ENCODE measurements around the gene GRIK4. TPM values are rescaled to one million over a fixed set of nuclear protein-coding genes. Genes with fewer than 3 reads are reported as not detected.

GRIK4 gene
- total RNA-seq, 1 experiment from 2014 or later, result not detected

- DNase-seq (ENCODE audit: low read depth), result no peak
Measured at GRCh38 chr11:120510406-120511115, 987 bp upstream of the GRIK4 start.

- no peak for DNase-seq (ENCODE audit: low read depth)
Measured at GRCh38 chr11:120511820-120512738, 531 bp downstream of the GRIK4 start.

DNA sequence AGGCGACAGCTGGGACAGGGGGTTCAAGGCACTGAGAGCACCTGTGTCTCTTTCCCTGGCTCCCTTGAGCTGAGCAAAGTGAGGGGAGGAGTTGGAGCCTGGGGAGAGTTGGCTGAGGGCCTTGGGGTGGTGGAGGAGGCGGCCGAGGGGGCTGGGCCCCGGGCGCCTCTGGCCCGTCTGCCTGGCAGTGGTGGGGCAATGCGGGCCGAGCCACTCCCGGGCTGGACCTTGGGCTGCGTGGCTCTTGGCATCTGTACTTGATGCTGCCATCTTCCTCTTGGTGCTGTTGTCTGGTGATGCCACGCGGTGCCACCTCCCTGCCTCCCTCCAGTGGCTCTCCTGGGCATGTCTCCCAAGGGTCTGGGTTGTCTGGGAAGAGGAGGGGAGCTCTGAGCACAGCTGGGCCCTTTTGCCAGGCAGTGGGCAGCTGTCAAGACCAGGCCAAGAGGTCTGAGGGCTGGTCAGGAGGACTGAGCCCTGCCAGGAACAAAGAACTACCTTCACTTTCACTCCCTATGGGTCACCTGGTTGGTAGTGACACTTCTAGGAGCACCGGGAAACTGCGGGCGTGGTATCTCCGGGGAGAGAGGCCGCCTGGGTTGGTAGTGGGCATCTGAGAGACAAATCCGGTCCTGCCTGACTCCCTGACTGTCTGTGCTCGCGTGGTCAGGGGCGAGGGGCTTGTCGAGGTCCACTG, 1.3 kb downstream of the GRIK4 start:
- DNase-seq (ENCODE audit: low read depth), result no peak

DNA sequence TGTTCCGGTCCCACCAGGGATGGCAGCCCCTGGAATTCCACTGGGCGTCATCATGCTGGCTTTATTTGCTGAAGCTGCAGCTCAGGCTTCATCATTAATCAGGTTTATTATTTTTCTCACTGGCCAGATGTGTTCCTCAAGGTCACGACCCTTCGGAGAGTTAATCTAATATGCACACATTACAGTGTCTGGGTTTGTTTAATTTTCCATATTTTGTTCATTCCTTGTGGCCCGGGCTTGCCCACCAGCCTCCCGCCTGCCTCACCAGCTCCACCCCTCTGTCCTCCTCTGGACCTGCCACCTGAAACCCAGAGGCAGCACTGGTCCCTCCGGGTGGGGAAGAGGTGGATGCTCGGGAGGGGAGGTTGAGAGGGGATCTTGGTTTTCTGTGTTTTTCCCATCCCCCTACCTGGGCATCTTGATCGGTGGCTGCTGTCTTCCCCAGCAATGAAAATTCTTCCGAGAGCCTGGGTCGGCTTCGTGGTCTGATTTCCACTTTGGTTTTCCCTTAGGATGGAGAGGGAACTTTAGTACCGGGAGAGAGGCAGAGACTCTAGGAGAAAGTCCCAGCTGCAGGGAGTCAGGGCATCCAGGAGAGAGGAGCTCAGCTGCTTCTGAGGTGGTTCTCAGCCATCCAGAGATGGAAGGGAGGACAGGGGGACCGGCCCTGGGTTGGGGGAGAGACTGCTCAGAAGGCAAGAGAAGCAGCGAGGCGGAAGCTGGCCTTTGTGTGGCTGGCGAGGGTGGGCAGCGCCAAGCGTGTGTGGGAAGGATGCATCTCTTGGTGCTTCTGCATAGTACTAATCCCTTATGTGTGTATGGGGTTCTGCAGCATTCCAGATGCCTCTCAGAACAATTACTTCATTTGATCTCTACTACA, 2.1 kb downstream of the GRIK4 start:
- DNase-seq (ENCODE audit: low read depth), result no peak

DNA sequence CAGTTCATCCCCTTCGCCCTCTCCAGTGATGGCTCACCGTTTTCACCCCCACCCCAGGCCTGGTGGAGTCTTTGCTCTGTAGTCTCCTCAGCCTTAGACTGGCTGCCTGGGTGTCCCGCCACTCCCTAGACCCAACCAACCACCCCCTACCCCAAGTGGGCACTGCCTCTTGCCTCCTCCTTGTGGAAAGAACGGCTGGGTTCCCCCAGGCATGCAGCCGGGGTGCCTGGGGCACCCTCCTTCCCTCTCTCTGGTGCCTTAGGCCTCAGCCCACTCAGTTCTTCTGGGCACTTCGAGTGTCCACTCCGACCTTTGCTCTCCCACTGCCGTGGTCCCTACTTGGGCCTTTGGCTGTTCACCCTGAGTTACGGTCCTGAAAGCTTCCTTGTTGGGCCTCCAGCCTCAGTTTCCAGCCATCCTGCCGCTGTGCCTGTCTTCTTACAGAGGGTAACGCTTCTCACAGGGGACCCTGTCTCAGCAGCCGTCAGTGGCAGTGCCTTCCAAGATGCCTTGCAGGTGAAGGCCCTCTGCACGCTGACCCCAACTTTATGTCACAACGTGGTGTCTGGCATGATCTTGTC, 3.1 kb downstream of the GRIK4 start:
- no peak for DNase-seq (ENCODE audit: low read depth)

DNA sequence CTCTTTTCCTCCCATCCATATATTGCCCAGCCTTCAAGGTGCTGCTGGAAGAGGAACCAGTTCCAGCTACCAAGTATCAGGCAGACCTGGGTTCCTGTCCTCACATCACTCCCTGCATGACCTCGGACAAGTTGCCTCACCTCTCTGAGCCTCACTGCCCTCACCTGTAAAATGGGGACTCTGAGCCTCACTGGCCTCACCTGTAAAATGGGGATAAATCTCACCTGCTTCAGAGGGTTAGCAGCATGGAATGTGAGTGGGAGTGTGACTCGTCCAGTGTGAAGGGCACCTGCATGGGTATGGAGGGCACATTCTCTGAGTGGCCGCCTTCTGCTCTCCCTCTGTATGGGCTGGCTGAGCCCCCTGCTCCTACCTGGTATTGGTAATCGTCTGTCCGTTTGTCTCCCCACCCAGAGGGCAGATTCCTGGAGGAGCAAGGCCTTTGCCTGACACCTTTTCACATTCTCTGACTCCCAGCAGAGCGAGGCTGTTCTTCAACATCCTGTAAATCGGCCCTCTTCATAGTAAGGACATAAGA, 3.7 kb downstream of the GRIK4 start:
- no peak for DNase-seq (ENCODE audit: low read depth)

DNA sequence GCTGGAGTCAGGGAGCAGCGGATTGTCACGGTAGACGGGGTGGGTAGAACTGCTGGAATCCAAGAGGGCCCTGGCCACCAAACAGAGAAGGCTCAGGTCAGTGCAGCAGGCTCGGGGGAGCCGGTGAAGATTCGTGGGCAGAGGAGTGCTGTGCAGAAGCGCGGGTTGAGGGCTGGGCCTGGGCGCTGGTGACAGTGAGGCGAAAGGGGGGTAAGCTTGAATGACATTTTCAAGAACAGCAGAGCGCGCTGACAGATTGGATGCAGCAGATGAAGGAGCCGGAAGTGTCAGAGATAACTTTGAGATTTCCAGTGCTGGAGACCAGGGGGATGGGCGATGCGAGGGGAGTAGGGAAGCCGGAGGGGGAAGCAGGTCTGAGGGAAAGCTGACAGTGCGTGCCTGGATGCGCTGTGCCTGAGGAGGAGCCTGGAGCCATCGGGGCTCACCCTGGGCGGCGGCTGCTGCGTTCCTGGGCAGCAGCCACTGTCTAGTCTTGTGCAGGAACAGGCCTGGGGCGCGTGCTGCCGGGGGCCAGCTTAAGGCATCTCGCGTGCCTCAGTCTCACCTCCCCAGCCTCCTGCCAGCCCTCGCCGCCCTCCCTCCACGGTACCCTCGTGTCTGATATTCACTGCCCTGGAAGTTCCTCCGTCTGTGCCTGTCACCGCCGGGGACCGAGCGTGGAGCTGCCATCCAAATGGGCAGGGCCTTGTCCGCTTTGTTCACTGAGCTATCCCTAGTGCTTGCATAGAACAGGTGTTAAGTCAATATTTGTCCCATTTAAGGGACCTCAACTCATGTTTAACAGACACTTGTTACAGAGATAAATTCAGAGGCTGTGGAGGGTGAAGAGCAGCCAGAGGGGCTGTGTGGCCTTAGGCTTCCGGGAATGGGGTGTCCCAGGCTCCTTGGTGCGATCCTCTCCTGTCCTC, 5.2 kb downstream of the GRIK4 start:
- DNase-seq (ENCODE audit: low read depth), result no peak

GRCh38 chr11:120517390-120517761, 5.8 kb downstream of the GRIK4 start:
- peak; percentile 77 for DNase-seq (ENCODE audit: low read depth)

DNA sequence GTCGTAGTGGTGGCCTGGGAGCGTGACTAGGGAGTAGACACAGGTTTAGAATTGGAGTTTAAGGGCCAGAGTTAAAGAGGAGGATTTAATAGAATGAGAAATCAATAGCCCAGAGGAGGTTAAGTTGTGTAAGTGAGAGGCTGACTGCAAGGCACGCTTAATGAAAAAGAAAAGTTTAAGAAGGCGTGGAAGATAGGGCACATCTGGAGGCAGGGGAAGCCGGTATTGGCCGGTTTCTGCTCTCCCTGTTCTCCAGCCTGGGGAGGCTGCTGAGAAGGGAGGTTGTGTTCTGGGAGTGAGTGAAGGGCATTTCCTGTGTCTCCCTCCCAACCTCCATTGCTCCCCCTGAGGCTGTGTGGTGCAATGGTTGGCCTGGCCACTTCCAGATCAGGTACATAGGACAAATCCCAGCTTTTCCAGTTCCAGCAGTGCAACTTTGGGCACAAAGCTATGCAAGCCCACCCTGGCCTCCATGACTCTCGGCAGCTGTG, 6.3 kb downstream of the GRIK4 start:
- DNase-seq (ENCODE audit: low read depth), result peak; percentile 15

DNA sequence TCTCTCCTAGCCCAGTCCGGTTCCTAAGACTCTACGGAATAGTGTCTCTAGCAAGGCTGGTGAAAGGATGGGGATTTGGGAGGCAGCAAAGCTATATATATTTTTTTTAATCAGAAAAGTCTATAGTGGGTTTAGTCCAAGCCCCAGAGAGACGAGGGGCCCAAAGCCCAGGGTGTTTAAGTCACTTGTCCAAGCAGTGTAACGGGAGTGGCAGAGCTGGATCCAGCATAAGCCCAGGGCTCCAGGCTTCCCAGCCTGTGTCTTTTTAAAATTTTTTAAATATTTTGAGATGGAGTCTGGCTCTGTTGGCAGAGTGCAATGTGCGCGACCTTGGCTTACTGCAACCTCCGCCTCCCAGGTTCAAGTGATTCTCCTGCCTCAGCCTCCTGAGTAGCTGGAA, 6.8 kb downstream of the GRIK4 start:
- no peak for DNase-seq (ENCODE audit: low read depth)

GRCh38 chr11:120519474-120519873, 7.9 kb downstream of the GRIK4 start:
- DNase-seq (ENCODE audit: low read depth), result no peak

DNA sequence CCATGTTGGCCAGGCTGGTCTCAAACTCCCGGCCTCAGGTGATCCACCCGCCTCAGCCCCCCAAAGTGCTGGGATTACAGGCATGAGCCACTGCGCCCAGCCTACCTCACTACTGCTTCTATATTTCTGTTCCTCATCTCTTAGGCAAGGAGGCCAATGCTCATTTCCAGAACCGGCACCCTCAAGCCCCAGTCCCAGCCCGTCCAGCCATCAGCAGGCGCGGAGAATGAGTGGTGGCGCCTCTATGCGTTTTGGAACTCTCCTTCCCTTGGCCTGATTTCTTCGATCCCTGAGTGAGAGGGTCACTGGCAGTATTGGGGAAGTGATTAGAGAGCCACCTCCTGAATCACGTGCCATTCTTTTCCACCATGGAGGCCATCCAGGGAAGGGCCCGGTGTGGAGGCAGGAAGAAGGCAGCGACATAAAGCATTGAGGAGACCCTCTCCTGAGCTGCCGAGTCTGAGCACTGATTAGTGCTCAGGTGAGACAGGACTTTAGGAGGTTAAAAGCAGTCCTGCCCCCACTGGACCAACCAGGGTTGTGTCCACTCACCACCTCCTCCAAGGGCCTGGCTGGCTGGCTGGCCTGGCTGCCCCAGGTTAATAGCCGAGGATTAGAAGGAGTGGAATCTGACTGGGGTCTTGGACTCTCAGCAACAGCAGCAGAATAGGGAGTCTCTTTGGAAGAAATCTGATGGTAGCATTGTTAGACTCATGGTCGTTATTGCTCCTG, 8.7 kb downstream of the GRIK4 start:
- no peak for DNase-seq (ENCODE audit: low read depth)

DNA sequence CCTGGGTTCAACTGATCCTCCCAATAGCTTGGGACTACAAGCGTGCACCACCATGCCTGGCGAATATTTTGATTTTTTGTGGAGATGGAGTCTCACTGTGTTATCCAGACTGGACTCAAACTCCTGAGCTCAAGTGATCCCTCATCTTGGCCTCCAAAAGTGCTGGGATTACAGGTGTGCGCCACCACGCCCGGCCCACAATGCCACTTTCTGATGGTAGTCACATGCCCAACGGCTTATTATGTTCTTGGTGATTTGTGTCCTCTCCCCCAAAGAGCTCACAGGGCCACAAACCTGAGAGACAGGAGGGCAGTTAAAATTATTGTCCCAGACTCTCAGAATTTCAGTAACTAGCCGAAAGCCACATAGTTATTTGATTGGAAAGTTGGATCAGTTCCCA, 9.6 kb downstream of the GRIK4 start:
- no peak for DNase-seq (ENCODE audit: low read depth)

- DNase-seq (ENCODE audit: low read depth), result no peak
Measured at GRCh38 chr11:120522021-120522420, 10.5 kb downstream of the GRIK4 start.

GRCh38 chr11:120522736-120523135, 11.2 kb downstream of the GRIK4 start:
- DNase-seq (ENCODE audit: low read depth), result no peak

DNA sequence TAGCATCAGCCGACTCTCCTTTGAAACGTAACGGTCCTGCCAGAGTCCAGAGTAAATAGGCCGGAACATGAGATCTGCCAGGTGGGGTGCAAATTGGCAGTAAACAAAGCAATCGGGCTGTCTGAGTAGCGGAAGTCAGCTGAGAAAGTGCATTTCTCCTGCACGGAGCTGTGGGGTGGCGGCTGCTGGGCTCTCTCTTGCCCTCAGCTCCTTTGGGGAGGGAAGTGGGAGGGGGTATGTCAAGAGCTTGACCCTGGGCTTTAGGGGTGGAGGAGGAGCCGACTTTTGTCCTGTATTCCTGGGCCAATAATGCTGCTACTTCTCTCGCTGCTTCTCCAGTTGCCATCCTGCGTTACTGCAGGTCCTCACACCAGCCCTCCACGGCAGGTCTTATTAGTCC, 11.6 kb downstream of the GRIK4 start:
- no peak for DNase-seq (ENCODE audit: low read depth)

- DNase-seq (ENCODE audit: low read depth), result no peak
Measured at GRCh38 chr11:120524536-120525085, 13.1 kb downstream of the GRIK4 start.

Data from RPMI7951 (cell line).